ENCODE results near the gene DDIAS.

- TF ChIP-seq ZNF274 (IDR thresholded peaks at IDR 0.05; ENCODE audit: low read depth, low read length) (no peak), SUZ12 (IDR thresholded peaks at IDR 0.05; ENCODE audit: extremely low read depth, insufficient read depth, insufficient read length) (no peak)
These were observed 6.8 kb downstream of the DDIAS start for GRCh38 chr11:82908311-82908710.
